Measurements from ENCODE around the gene SRD5A1. TPM values are rescaled to one million over a fixed set of nuclear protein-coding genes. Genes with fewer than 3 reads are reported as not detected.

The SRD5A1 gene
- total and polyA plus RNA-seq, 8 donors: 3.0 to 8.2 (median 6.5) TPM

GRCh38 chr5:6710551-6711318, 77.5 kb downstream of the SRD5A1 start:
- Histone ChIP-seq H3K4me1 (peaks cover 6 to 9% (median 8%) of the 10 kb centered on the region in 3 donors), H3K36me3 (no peaks in the 10 kb centered on the region), H3K27ac (no peak overlapping the region), H3K4me3 (no peak overlapping the region), H3K27me3 (no peaks in the 10 kb centered on the region), H3K9me3 (no peaks in the 10 kb centered on the region)
- WGBS, 2 donors: 73 to 81% methylated on average over 13 of the region's 13 CpGs
- no peak for TF ChIP-seq CTCF (IDR thresholded peaks at IDR 0.05)
- FAIRE-seq: no peak
- DNase-seq: no peak
- no peak for ATAC-seq
- intact Hi-C loops (cut with DNase I): loop anchor here in 1 of 3 donors (10.0 kb wide), 1 partner anchor 76 kb away; the partner anchor contains the start of genes NSUN2 and SRD5A1

GRCh38 chr5:6711409-6712141, 78.3 kb downstream of the SRD5A1 start:
- intact Hi-C loops (cut with DNase I): loop anchor here in 1 of 3 donors (10.0 kb wide), 1 partner anchor 77 kb away; the partner anchor contains the start of genes NSUN2 and SRD5A1
- H3K27ac ChIP-seq: peak overlapping the region; percentile 93 to 98 (median 95)
- 39 to 45% methylated on average over 15 of the region's 15 CpGs for WGBS, 2 donors
- ATAC-seq: no peak
- no peaks in the 10 kb centered on the region for H3K36me3 ChIP-seq
- peaks cover 12 to 17% (median 14%) of the 10 kb centered on the region in 3 donors for H3K4me1 ChIP-seq
- no peak for DNase-seq
- no peak for FAIRE-seq
- no peaks in the 10 kb centered on the region for H3K9me3 ChIP-seq
- peak overlapping the region; percentile 50 to 83 (median 69) for H3K4me3 ChIP-seq
- no peaks in the 10 kb centered on the region for H3K27me3 ChIP-seq
- TF ChIP-seq CTCF (IDR thresholded peaks at IDR 0.05): no peak

- TF ChIP-seq CTCF (IDR thresholded peaks at IDR 0.05): no peak
- FAIRE-seq: no peak
- H3K27ac ChIP-seq: peak overlapping the region; percentile 93 to 98 (median 95)
- DNase-seq: peak; percentile 36 to 85 (median 58)
- no peaks in the 10 kb centered on the region for H3K27me3 ChIP-seq
- 0% methylated on average over 36 of the region's 36 CpGs for WGBS, 2 donors
- H3K9me3 ChIP-seq: no peaks in the 10 kb centered on the region
- no peaks in the 10 kb centered on the region for H3K36me3 ChIP-seq
- peaks cover 14 to 23% (median 14%) of the 10 kb centered on the region in 3 donors for H3K4me1 ChIP-seq
- ATAC-seq: peak; percentile 15 to 47 (median 38)
- intact Hi-C loops (cut with DNase I): loop anchor here in 1 of 3 donors (10.0 kb wide), 1 partner anchor 77 kb away; the partner anchor contains the start of genes NSUN2 and SRD5A1
- H3K4me3 ChIP-seq: peak overlapping the region; percentile 50 to 83 (median 69)
Measured at GRCh38 chr5:6712142-6712576, 78.9 kb downstream of the SRD5A1 start.

- Histone ChIP-seq H3K4me3 (peak overlapping the region; percentile 50 to 83 (median 69)), H3K36me3 (no peaks in the 10 kb centered on the region), H3K27me3 (no peaks in the 10 kb centered on the region), H3K27ac (peak overlapping the region; percentile 93 to 98 (median 95)), H3K4me1 (peaks cover 14 to 23% (median 14%) of the 10 kb centered on the region in 3 donors), H3K9me3 (no peaks in the 10 kb centered on the region)
- WGBS, 2 donors: 1% methylated on average over 79 to 85 of the region's 85 CpGs
- no peak for TF ChIP-seq CTCF (IDR thresholded peaks at IDR 0.05)
- intact Hi-C loops (cut with DNase I): loop anchor here in 1 of 3 donors (10.0 kb wide), 1 partner anchor 78 kb away; the partner anchor contains the start of genes NSUN2 and SRD5A1
- peak in 5 of 6 donors; percentile 95 to 99 (median 98) for DNase-seq
- FAIRE-seq: no peak
- peak; percentile 79 to 92 (median 89) for ATAC-seq
Measured at GRCh38 chr5:6712577-6713273, 79.5 kb downstream of the SRD5A1 start.

Measured in pancreas (tissue), 10 donors.